GM12875 (cell line): ENCODE measurements around the gene POLR1C.
"Not testable (repeated sequence)": the region's sequence is repeated elsewhere in the genome, so short reads cannot be mapped to it uniquely, and the experiment has no call there.

Experiments
- H3K4me3 ChIP-seq: one replicate; pipeline ENCODE4 v1.5.1; 2011; ENCODE audit warnings: low read depth, low read length, control low read depth
- CTCF ChIP-seq: IDR thresholded peaks from 2 replicates; pipeline ENCODE4 v1.5.1; 2011; ENCODE audit warnings: low read depth, mild to moderate bottlenecking, control low read depth, inconsistent platforms, low read length, moderate library complexity, borderline replicate concordance; ENCODE audit not compliant: insufficient read depth

Gene POLR1C

GRCh38 chr6:43493833-43494232 is 23.1 kb upstream of the POLR1C start:
- TF ChIP-seq CTCF = no peak
- no peak overlapping the region for H3K4me3 ChIP-seq

DNA sequence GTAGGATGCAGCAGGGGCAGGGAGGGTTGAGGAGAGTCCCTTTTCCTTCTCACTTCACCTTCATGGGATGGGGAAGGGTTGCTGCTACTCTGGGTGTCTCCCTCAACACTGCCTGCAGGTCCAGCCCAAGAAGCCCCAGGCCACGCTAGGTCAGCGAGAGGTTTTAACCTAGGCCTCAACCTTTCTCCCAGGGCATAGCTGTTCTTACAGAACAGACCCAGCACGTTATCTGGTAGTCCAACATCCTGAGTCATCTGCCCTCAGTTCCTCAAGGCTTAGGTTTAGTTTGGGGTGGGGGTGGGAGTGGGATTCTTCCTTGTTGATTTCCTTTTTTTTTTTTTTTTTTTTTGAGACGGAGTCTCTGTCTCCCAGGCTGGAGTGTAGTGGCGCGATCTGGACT is 22.6 kb upstream of the POLR1C start:
- TF ChIP-seq CTCF = no peak
- no peak overlapping the region for H3K4me3 ChIP-seq

DNA sequence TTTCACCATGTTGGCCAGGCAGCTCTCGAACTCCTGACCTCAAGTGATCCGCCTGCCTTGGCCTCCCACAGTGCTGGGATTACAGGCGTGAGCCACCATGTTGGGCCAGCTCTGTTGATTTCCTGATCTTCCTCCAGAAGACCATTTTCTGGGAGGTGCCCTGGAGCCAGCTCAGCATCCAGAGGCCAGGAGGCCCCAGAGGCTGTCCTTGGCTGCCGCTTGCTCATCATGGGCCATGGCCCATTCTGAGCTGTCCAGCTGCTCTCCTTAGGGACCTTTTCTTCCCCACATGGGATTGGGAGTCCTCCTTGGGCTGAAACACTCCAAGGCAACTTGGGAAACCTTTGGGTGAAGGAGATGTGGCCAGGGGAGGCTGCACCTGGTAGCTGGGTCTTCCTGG is 22.1 kb upstream of the POLR1C start:
- TF ChIP-seq CTCF = no peak
- H3K4me3 ChIP-seq = no peak overlapping the region

GRCh38 chr6:43495409-43495941 is 21.4 kb upstream of the POLR1C start:
- 0 out of 2 replicates have a peak, but pooled peaks have one; percentile 7 for TF ChIP-seq CTCF
- no peak overlapping the region for H3K4me3 ChIP-seq

DNA sequence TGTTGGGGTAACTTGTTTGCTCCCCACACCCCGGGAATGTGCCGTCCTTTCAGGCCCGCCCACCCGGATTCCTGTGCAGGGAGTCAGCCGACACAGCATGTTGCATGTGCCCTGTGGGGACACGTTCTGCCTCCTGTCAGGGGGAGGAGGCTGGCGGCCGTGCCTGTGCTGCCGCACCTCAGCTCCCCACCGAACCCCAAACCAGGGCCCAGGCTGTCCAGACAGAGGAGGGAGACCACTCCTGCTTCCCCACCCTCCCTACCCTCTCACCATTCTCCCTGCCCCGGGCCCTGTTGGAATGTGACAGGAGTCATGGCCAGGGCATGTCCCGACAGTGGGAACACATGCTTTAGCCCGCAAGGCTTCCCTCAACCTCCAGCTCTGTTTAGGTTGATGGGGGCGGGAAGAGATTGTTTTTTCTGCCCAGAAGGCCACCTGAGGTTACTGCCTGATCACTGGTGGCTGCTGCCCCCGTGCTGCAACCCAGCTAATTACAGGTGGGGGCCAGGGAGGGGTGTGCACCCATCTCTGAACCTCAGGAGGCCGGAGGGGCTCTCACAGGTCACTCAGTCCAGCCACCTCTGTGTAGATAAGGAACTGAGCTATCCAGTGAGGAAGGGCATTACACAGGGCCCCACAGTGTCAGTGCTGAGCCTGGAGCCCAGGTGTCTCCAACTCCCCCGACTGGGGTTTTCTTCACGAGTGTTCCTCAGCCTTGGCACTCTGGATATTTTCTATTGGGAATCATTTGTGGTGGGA is 20.3 kb upstream of the POLR1C start:
- peak; percentile 48 for TF ChIP-seq CTCF
- no peak overlapping the region for H3K4me3 ChIP-seq

- no peak overlapping the region for H3K4me3 ChIP-seq
- no peak for TF ChIP-seq CTCF
Measured at GRCh38 chr6:43497129-43497396, 19.8 kb upstream of the POLR1C start.

DNA sequence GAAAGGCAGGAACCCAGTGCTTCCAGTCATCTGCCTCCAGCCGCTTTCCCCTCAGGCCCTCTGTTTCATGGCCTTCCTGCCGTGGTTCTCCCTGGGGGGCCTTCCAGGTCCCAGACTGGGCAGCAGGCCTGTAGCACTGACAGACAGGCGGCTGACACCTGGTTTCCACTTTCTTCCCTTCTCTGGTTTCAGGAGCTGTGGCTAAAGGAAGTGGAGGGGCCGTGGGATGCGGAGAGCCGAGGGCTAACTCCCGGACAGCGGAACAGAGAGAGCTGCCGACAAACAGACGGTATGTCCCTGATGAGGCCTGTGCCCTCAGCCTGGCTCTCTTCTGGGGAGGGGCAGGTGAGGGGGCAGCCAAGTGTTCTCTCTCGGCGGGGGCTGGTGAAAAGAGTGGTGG is 19.2 kb upstream of the POLR1C start:
- no peak for TF ChIP-seq CTCF
- H3K4me3 ChIP-seq = no peak overlapping the region

DNA sequence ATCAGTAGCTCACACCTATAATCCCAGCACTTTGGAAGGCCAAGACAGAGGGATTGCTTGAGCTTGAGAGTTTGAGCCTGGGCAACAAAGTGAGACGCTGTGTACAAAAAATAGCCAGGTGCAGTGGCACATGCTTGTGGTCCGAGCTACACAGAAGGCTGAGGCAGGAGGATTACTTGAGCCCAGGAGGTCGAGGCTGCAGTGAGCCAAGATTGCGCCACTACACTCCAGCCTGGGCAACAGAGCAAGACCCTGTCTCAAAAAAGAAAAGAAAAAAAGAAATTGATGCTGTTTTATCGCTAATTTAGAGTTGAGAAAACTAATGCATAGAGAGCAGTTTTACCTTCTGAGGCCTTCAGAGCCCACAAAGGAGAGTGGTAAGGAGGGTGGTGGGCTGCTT is 18.6 kb upstream of the POLR1C start:
- H3K4me3 ChIP-seq = not testable (repeated sequence)
